ENCODE measurements around the gene PVR. TPM values are rescaled to one million over a fixed set of nuclear protein-coding genes. Genes with fewer than 3 reads are reported as not detected.

Gene PVR
- total RNA-seq, 2 experiments from 2014 or later, result 0.67 to 0.82 TPM

DNA sequence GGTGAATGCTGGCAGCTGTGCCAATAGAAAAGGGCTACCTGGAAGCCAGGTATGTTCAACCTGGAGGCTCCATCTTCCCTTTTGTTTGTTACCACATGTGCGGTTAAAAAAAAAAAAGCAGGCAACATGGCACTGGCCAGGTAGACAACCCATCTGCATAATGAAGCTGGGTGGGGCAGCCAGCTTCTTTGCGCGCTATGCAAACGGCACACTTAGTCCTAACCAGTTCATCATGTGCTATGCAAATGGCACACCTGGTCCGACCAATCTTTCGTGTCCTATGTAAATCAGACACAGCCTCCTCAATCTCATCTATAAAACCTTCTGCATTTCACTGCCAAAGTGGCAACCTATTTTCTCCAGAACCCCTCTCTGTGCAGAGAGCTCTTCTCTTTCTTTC, 41.6 kb upstream of the PVR start:
- DNase-seq (no peak), ATAC-seq (ENCODE audit: poor library complexity) (no peak)
- no peaks in the 10 kb centered on the region for H3K36me3 ChIP-seq (ENCODE audit: insufficient read depth, low read length)
- H3K4me3 ChIP-seq (ENCODE audit: low read length), result no peak overlapping the region
- H3K27ac ChIP-seq (ENCODE audit: low read depth in 1 of 2, low read length in 2 of 2), result no peak overlapping the region
- H3K9me3 ChIP-seq (ENCODE audit: control insufficient read depth in 1 of 2, insufficient read depth in 1 of 2, low read length in 2 of 2), result peaks cover 6 to 16% of the 10 kb centered on the region in 2 experiments
- CTCF ChIA-PET, result no interaction called here
- H3K27me3 ChIP-seq (ENCODE audit: control insufficient read depth in 1 of 2, insufficient read depth in 2 of 2, low read length in 2 of 2), result no peaks in the 10 kb centered on the region
- POLR2A ChIA-PET, result no interaction called here
- Mint-ChIP-seq H3K27ac (no peak overlapping the region), H3K4me3 (no peak overlapping the region), H3K4me1 (ENCODE audit: low read depth) (peaks cover 4% of the 10 kb centered on the region), H3K27me3 (peaks cover 12% of the 10 kb centered on the region), H3K9me3 (peaks cover 5% of the 10 kb centered on the region), H3K36me3 (ENCODE audit: low read depth) (no peaks in the 10 kb centered on the region)
- no peaks in the 10 kb centered on the region for H3K4me1 ChIP-seq (ENCODE audit: insufficient read depth, low read length)
- TF ChIP-seq, protein P1, sequence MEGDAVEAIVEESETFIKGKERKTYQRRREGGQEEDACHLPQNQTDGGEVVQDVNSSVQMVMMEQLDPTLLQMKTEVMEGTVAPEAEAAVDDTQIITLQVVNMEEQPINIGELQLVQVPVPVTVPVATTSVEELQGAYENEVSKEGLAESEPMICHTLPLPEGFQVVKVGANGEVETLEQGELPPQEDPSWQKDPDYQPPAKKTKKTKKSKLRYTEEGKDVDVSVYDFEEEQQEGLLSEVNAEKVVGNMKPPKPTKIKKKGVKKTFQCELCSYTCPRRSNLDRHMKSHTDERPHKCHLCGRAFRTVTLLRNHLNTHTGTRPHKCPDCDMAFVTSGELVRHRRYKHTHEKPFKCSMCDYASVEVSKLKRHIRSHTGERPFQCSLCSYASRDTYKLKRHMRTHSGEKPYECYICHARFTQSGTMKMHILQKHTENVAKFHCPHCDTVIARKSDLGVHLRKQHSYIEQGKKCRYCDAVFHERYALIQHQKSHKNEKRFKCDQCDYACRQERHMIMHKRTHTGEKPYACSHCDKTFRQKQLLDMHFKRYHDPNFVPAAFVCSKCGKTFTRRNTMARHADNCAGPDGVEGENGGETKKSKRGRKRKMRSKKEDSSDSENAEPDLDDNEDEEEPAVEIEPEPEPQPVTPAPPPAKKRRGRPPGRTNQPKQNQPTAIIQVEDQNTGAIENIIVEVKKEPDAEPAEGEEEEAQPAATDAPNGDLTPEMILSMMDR (IDR thresholded peaks at IDR 0.05), result no peak
- intact Hi-C loops (cut with DNase I, micrococcal nuclease), result no loop called here

GRCh38 chr19:44603201-44603945, 40.3 kb upstream of the PVR start:
- H3K4me1 Mint-ChIP-seq (ENCODE audit: low read depth), result peaks cover 14% of the 10 kb centered on the region
- intact Hi-C loops (cut with DNase I, micrococcal nuclease), result no loop called here
- peaks cover 4% of the 10 kb centered on the region for H3K27me3 Mint-ChIP-seq
- DNase-seq (no peak), ATAC-seq (ENCODE audit: poor library complexity) (no peak)
- Histone ChIP-seq H3K36me3 (ENCODE audit: insufficient read depth, low read length) (no peaks in the 10 kb centered on the region), H3K4me3 (ENCODE audit: low read length) (no peak overlapping the region), H3K4me1 (ENCODE audit: insufficient read depth, low read length) (no peaks in the 10 kb centered on the region), H3K27ac (ENCODE audit: low read depth in 1 of 2, low read length in 2 of 2) (no peak overlapping the region), H3K27me3 (ENCODE audit: control insufficient read depth in 1 of 2, insufficient read depth in 2 of 2, low read length in 2 of 2) (no peaks in the 10 kb centered on the region), H3K9me3 (ENCODE audit: control insufficient read depth in 1 of 2, insufficient read depth in 1 of 2, low read length in 2 of 2) (peaks cover 3 to 13% of the 10 kb centered on the region in 2 experiments)
- ChIA-PET CTCF (no interaction called here), POLR2A (no interaction called here)
- TF ChIP-seq, protein P1 (IDR thresholded peaks at IDR 0.05), result no peak
- peaks cover 2% of the 10 kb centered on the region for H3K9me3 Mint-ChIP-seq
- H3K4me3 Mint-ChIP-seq, result no peak overlapping the region
- no peaks in the 10 kb centered on the region for H3K36me3 Mint-ChIP-seq (ENCODE audit: low read depth)
- H3K27ac Mint-ChIP-seq, result no peak overlapping the region

DNA sequence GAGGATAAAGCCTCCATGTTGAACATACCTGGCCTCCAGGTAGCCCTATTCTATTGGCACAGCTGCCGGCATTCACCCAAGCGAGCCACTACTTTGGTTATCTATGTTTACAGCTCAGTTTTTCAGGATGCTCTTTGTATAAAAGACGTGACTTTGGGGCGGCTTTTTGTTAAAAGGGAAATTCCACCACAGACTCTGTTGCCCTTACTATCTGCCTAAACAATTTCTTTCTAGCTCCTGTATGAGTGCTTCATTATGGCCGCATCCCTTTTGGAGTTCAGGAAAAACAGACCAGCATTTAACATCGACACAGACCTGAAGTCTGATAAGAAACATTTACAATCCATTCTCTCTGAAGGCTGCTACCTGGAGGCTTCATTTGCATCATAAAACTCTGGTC, 39.5 kb upstream of the PVR start:
- H3K36me3 Mint-ChIP-seq (ENCODE audit: low read depth), result no peaks in the 10 kb centered on the region
- H3K4me1 Mint-ChIP-seq (ENCODE audit: low read depth), result peaks cover 14% of the 10 kb centered on the region
- no peak for DNase-seq
- no peaks in the 10 kb centered on the region for H3K27me3 ChIP-seq (ENCODE audit: control insufficient read depth in 1 of 2, insufficient read depth in 2 of 2, low read length in 2 of 2)
- no peak overlapping the region for H3K27ac ChIP-seq (ENCODE audit: low read depth in 1 of 2, low read length in 2 of 2)
- H3K9me3 ChIP-seq (ENCODE audit: control insufficient read depth in 1 of 2, insufficient read depth in 1 of 2, low read length in 2 of 2), result peaks cover 0 to 10% of the 10 kb centered on the region in 2 experiments
- H3K27me3 Mint-ChIP-seq, result no peaks in the 10 kb centered on the region
- CTCF ChIA-PET, result no interaction called here
- H3K4me3 ChIP-seq (ENCODE audit: low read length), result no peak overlapping the region
- H3K9me3 Mint-ChIP-seq, result peaks cover under 1% of the 10 kb centered on the region
- H3K27ac Mint-ChIP-seq, result no peak overlapping the region
- intact Hi-C loops (cut with DNase I, micrococcal nuclease), result no loop called here
- no peaks in the 10 kb centered on the region for H3K4me1 ChIP-seq (ENCODE audit: insufficient read depth, low read length)
- no peak overlapping the region for H3K4me3 Mint-ChIP-seq
- TF ChIP-seq, protein P1 (IDR thresholded peaks at IDR 0.05), result no peak
- ATAC-seq (ENCODE audit: poor library complexity), result no peak
- no peaks in the 10 kb centered on the region for H3K36me3 ChIP-seq (ENCODE audit: insufficient read depth, low read length)
- POLR2A ChIA-PET, result no interaction called here

Measured in CD4-positive, alpha-beta T cell (primary cell).